DOHH2 (cell line): Measurements from ENCODE around the gene TMEM255A.

ENCODE experiments used
- EZH2phosphoT487 ChIP-seq: fragments of 200-600 bp; sonication (generic); IDR thresholded peaks from 2 replicates; pipeline ENCODE4 v1.6.1; 2017; ENCODE audit warnings: borderline replicate concordance, mild to moderate bottlenecking, antibody characterized with exemption, low read length, moderate library complexity, mixed read lengths
- TF ChIP-seq, protein P1 (sequence below): fragments of 200-600 bp; sonication (generic); IDR thresholded peaks from one replicate; pipeline ENCODE4 v1.5.1; 2014; ENCODE audit warnings: antibody characterized with exemption, mild to moderate bottlenecking, low read depth, low read length; ENCODE audit not compliant: poor library complexity, severe bottlenecking

DNA sequence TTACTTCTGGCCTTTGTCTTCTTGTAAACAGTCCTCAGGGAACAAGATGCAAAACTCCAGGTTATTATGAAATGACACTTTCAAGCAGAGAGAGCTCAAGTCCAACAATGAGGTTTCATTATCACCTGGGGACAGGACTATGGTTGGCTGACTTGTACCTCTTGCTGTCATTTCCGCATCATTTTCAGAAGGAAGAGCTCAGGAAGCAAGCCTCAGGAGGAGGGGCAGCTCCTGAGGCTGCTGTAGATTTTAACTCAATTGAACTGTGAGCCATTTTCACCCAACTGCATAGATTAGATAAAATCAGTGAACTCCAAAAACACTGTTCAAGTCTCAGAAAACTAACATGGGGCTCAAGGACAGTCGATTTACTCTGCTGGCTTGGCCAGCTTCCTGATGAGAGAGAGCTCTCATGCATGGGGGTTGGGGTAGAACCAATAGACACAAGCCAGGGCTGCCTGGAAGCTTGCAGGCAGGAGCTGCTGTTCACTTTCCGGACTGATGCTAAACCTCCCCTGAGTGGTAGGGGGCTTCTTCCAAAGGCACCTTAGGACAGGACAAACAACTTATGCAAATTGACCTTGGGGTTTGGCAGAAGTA lies 23.6 kb downstream of the TMEM255A start:
- TF ChIP-seq, protein P1, sequence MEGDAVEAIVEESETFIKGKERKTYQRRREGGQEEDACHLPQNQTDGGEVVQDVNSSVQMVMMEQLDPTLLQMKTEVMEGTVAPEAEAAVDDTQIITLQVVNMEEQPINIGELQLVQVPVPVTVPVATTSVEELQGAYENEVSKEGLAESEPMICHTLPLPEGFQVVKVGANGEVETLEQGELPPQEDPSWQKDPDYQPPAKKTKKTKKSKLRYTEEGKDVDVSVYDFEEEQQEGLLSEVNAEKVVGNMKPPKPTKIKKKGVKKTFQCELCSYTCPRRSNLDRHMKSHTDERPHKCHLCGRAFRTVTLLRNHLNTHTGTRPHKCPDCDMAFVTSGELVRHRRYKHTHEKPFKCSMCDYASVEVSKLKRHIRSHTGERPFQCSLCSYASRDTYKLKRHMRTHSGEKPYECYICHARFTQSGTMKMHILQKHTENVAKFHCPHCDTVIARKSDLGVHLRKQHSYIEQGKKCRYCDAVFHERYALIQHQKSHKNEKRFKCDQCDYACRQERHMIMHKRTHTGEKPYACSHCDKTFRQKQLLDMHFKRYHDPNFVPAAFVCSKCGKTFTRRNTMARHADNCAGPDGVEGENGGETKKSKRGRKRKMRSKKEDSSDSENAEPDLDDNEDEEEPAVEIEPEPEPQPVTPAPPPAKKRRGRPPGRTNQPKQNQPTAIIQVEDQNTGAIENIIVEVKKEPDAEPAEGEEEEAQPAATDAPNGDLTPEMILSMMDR: no peak
- TF ChIP-seq EZH2phosphoT487: no peak
